SK-N-SH treated with all-trans-retinoic acid at 6 μM for 48 hours (cell line): ENCODE results near the gene SORCS2.

ENCODE experiments used
- ARNTL ChIP-seq: fragments of 450-650 bp; formaldehyde crosslinking; IDR thresholded peaks from 2 replicates; pipeline ENCODE4 v1.5.0; 2020; ENCODE audit warnings: low read depth, mild to moderate bottlenecking, moderate library complexity, borderline replicate concordance
- BACH2 ChIP-seq: fragments of 250-450 bp; sonication (Bioruptor Pico); IDR thresholded peaks from 2 replicates; pipeline ENCODE4 v1.9.0; 2021; ENCODE audit warnings: mild to moderate bottlenecking, borderline replicate concordance
- CREB5 ChIP-seq: fragments of 250-450 bp; sonication (Bioruptor Pico); IDR thresholded peaks from 2 replicates; pipeline ENCODE4 v1.5.1; 2020; ENCODE audit warnings: low read depth, mild to moderate bottlenecking, moderate library complexity
- CSDC2 ChIP-seq: fragments of 250-450 bp; sonication (Bioruptor Pico); IDR thresholded peaks from 2 replicates; pipeline ENCODE4 v1.5.0; 2020; ENCODE audit warnings: mild to moderate bottlenecking, moderate library complexity
- GLIS3 ChIP-seq: fragments of 250-450 bp; sonication (Bioruptor Pico); IDR thresholded peaks from 2 replicates; pipeline ENCODE4 v1.5.0; 2020; ENCODE audit warnings: mild to moderate bottlenecking, moderate library complexity
- ISL1 ChIP-seq: fragments of 250-450 bp; sonication (Bioruptor Pico); IDR thresholded peaks from 2 replicates; pipeline ENCODE4 v2.1.2; 2022; ENCODE audit warnings: mild to moderate bottlenecking, moderate library complexity
- OSR1 ChIP-seq: fragments of 250-450 bp; sonication (Bioruptor Pico); IDR thresholded peaks from 2 replicates; pipeline ENCODE4 v1.8.0; 2022; ENCODE audit warnings: moderate library complexity, mild to moderate bottlenecking, inconsistent platforms
- PATZ1 ChIP-seq: fragments of 250-450 bp; sonication (Bioruptor Pico); IDR thresholded peaks from 2 replicates; pipeline ENCODE4 v1.8.0; 2020; ENCODE audit warnings: mild to moderate bottlenecking, moderate library complexity, borderline replicate concordance
- PPARA ChIP-seq: fragments of 250-450 bp; sonication (Bioruptor Pico); IDR thresholded peaks from 2 replicates; pipeline ENCODE4 v1.5.0; 2020; ENCODE audit warnings: mild to moderate bottlenecking, borderline replicate concordance
- SNAI2 ChIP-seq: fragments of 250-450 bp; sonication (Bioruptor Pico); IDR thresholded peaks from 2 replicates; pipeline ENCODE4 v1.5.0; 2020; ENCODE audit warnings: mild to moderate bottlenecking, moderate library complexity
- TOX ChIP-seq: fragments of 250-450 bp; sonication (Bioruptor Pico); IDR thresholded peaks from 2 replicates; pipeline ENCODE4 v1.8.0; 2021; ENCODE audit warnings: mild to moderate bottlenecking, moderate library complexity, borderline replicate concordance
- ZFP3 ChIP-seq: fragments of 250-450 bp; sonication (Bioruptor Pico); IDR thresholded peaks from 2 replicates; pipeline ENCODE4 v1.5.0; 2020; ENCODE audit warnings: mild to moderate bottlenecking, moderate library complexity
- ZNF8 ChIP-seq: fragments of 450-650 bp; formaldehyde crosslinking; IDR thresholded peaks from 2 replicates; pipeline ENCODE4 v1.5.0; 2020; ENCODE audit warnings: mild to moderate bottlenecking, moderate library complexity

- TF ChIP-seq PATZ1 = no peak
- TF ChIP-seq CREB5 = no peak
- no peak for TF ChIP-seq BACH2 (CRISPR knock-in tag)
- no peak for TF ChIP-seq ISL1
- TF ChIP-seq ARNTL = no peak
- no peak for TF ChIP-seq SNAI2 (CRISPR knock-in tag)
- no peak for TF ChIP-seq ZNF8
- no peak for TF ChIP-seq ZFP3 (CRISPR knock-in tag)
- TF ChIP-seq CSDC2 = no peak
- TF ChIP-seq PPARA (CRISPR knock-in tag) = no peak
- TF ChIP-seq OSR1 = no peak
- TF ChIP-seq GLIS3 (CRISPR knock-in tag) = no peak
- TF ChIP-seq TOX (CRISPR knock-in tag) = no peak
These were observed 219.2 kb downstream of the SORCS2 start for GRCh38 chr4:7411491-7411890.
